ENCODE data around the gene PDE2A.
A peak's percentile ranks its signal among the peaks of the same experiment; 100 is the strongest.

The PDE2A gene

DNA sequence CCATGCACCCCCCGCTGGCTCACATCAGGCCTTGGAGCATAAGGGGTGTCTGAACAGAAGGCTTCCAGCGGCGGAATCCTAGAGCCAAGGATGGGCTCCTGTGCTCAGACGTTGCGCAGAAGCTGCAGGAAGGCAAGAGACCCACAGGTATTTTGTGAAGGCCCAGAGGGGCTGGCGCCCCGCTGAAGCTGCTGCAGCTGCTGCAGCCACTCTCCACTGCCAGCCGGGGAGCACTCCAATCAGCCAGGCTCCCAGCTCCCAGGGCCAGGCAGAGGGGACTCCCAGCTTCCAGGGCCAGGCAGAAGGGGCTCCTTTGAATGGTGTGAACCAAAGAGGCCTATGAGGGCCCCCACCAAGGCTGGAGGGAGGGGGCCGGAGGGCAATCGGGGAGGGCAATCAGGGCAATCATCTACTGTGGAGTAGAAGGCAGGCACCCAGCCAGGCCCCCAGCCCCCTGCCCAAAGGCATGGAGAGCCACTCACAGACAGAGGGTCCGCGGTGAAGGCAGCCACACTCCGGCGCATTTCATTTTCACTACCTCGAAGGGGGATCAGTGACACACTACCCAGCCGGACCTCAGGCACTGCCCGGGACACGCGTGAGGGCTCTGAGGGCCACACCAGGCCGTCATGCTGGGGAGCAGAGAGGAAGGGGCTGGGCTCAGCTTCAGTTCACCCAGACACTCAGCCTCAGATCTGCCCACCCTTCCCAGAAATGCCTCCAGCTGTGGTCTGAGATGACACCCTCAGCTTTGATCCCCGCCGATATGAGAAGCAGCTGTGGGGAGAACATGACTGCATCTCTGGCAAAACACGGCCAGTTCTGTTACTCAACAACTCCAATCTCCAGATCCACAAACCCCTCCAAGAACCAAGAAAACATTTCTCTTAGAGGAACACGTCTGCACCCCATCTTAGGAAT lies 11.6 kb upstream of the PDE2A start:
- no peak for TF ChIP-seq ZNF565 (CRISPR knock-in tag; conservative IDR thresholded peaks at IDR 0.05; ENCODE audit: low read depth)
- TF ChIP-seq ZC3H10 (CRISPR knock-in tag; IDR thresholded peaks at IDR 0.05) = no peak
- TF ChIP-seq ISL1 (CRISPR knock-in tag; IDR thresholded peaks at IDR 0.05) = no peak
- TF ChIP-seq PATZ1 (CRISPR knock-in tag; IDR thresholded peaks at IDR 0.05; ENCODE audit: borderline replicate concordance) = no peak
- TF ChIP-seq TSHZ2 (CRISPR knock-in tag; IDR thresholded peaks at IDR 0.05) = no peak
- TF ChIP-seq ARNTL (CRISPR knock-in tag; IDR thresholded peaks at IDR 0.05; ENCODE audit: borderline replicate concordance, low read depth) = no peak
- no peak for TF ChIP-seq BACH2 (CRISPR knock-in tag; IDR thresholded peaks at IDR 0.05; ENCODE audit: borderline replicate concordance)
- no peak for TF ChIP-seq ZFP30 (CRISPR knock-in tag; IDR thresholded peaks at IDR 0.05)
- TF ChIP-seq PPARA (CRISPR knock-in tag; IDR thresholded peaks at IDR 0.05; ENCODE audit: borderline replicate concordance) = no peak
- TF ChIP-seq CSRNP3 (CRISPR knock-in tag; IDR thresholded peaks at IDR 0.05) = no peak
- no peak for TF ChIP-seq ZNF8 (CRISPR knock-in tag; IDR thresholded peaks at IDR 0.05)
- TF ChIP-seq ESRRG (CRISPR knock-in tag; IDR thresholded peaks at IDR 0.05) = no peak
- no peak for ATAC-seq

DNA sequence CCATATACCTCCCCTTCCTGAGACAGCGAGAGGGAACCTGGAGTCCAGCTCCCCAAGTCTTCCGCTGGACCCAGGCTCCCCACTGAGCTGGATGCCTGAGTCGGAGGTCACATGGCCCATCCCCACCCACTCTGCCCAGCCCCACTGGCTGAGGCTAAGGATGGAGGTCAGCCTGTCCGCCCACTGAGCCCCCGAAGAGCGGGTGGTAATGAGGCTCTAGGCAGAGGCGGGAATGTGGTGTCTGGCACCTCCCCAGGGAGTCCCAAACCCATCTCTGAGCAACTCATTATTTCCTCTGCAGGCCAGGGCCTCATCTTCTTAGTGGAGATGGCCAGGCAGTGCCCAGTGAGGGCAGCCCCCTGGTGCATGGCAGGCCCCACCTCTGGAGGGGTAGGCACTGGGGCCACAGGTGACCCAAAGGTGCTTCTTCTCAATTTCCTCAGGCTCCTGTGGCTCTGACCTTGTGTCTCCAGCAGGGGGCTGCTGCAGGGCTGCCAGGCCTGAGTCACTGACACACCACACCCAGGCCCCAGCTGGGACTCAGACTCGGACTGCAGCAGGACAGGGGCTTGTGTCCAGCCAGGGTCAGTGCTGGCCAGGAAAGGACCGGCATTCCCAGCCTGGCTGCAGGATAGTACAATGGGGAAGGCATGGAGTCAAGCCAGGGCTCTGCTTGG lies 10.2 kb upstream of the PDE2A start:
- ATAC-seq = peak; percentile 87
- no peak for TF ChIP-seq PATZ1 (CRISPR knock-in tag; IDR thresholded peaks at IDR 0.05; ENCODE audit: borderline replicate concordance)
- TF ChIP-seq ZNF8 (CRISPR knock-in tag; IDR thresholded peaks at IDR 0.05) = no peak
- no peak for TF ChIP-seq ZC3H10 (CRISPR knock-in tag; IDR thresholded peaks at IDR 0.05)
- TF ChIP-seq POU6F1 (CRISPR knock-in tag; IDR thresholded peaks at IDR 0.05; ENCODE audit: borderline replicate concordance, low read depth) = no peak
- TF ChIP-seq ZFP30 (CRISPR knock-in tag; IDR thresholded peaks at IDR 0.05) = no peak
- no peak for TF ChIP-seq GLIS3 (CRISPR knock-in tag; IDR thresholded peaks at IDR 0.05)
- TF ChIP-seq, protein P1, sequence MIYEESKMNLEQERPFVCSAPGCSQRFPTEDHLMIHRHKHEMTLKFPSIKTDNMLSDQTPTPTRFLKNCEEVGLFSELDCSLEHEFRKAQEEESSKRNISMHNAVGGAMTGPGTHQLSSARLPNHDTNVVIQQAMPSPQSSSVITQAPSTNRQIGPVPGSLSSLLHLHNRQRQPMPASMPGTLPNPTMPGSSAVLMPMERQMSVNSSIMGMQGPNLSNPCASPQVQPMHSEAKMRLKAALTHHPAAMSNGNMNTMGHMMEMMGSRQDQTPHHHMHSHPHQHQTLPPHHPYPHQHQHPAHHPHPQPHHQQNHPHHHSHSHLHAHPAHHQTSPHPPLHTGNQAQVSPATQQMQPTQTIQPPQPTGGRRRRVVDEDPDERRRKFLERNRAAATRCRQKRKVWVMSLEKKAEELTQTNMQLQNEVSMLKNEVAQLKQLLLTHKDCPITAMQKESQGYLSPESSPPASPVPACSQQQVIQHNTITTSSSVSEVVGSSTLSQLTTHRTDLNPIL (CRISPR knock-in tag; IDR thresholded peaks at IDR 0.05; ENCODE audit: low read depth) = no peak
- TF ChIP-seq TSHZ2 (CRISPR knock-in tag; IDR thresholded peaks at IDR 0.05) = no peak
- TF ChIP-seq CSRNP3 (CRISPR knock-in tag; IDR thresholded peaks at IDR 0.05) = no peak
- no peak for TF ChIP-seq ZFP3 (CRISPR knock-in tag; IDR thresholded peaks at IDR 0.05)
- TF ChIP-seq ESRRG (CRISPR knock-in tag; IDR thresholded peaks at IDR 0.05) = no peak
- TF ChIP-seq RARB (CRISPR knock-in tag; IDR thresholded peaks at IDR 0.05) = no peak
- TF ChIP-seq ARNTL (CRISPR knock-in tag; IDR thresholded peaks at IDR 0.05; ENCODE audit: borderline replicate concordance, low read depth) = no peak

Measured in SK-N-SH treated with all-trans-retinoic acid at 6 μM for 48 hours (cell line).